HEK293 (cell line): ENCODE measurements around the gene CSMD2.

Experiments
- CTCF ChIA-PET: fragments of 350-600 bp; formaldehyde crosslinking; extraction: SDS; loops from one replicate; lab custom pipeline; 2021; ENCODE audit warnings: antibody characterized with exemption; lab: Yijun Ruan, JAX
- POLR2A ChIA-PET: fragments of 300-600 bp; formaldehyde crosslinking; extraction: SDS; loops from one replicate; lab custom pipeline; 2020; ENCODE audit warnings: antibody characterized with exemption, inconsistent platforms; lab: Yijun Ruan, JAX
- H3K27ac ChIP-seq: fragments of 200-500 bp; sonication (Bioruptor generic); 2 replicates; pipeline ENCODE4 v1.5.1; 2014; ENCODE audit warnings: low read depth, low read length, control low read depth, inconsistent platforms; ENCODE audit errors: extremely low read depth
- H3K36me3 ChIP-seq, 2 experiments: fragments of 200-500 bp in 1 of 2; sonication (Bioruptor generic) in 1 of 2; 1 replicate in 1 of 2; 2 replicates in 1 of 2; pipeline ENCODE4 v1.5.1; 2014 to 2017; ENCODE audit warnings: inconsistent platforms in 2 of 2, low read length in 2 of 2; ENCODE audit not compliant: control insufficient read depth in 2 of 2, insufficient read depth in 1 of 2
- H3K4me1 ChIP-seq: fragments of 200-500 bp; sonication (Bioruptor generic); 2 replicates; pipeline ENCODE4 v1.5.1; 2014; ENCODE audit warnings: mild to moderate bottlenecking, low read length, inconsistent platforms; ENCODE audit not compliant: control insufficient read depth, insufficient read depth
- H3K4me3 ChIP-seq: 2 replicates; pipeline ENCODE4 v1.5.1; 2011; ENCODE audit warnings: low read depth, mild to moderate bottlenecking, control low read depth, low read length, moderate library complexity
- H3K9me3 ChIP-seq: fragments of 200-500 bp; sonication (Bioruptor generic); 2 replicates; pipeline ENCODE4 v1.5.1; 2014; ENCODE audit warnings: low read depth, low read length, inconsistent platforms; ENCODE audit not compliant: control insufficient read depth, insufficient read depth
- AEBP2 ChIP-seq: fragments of 450-650 bp; formaldehyde crosslinking; IDR thresholded peaks from 2 replicates; pipeline ENCODE4 v1.5.1; 2016; ENCODE audit warnings: missing biosample characterization, missing genetic modification characterization, borderline replicate concordance
- EGR2 ChIP-seq: fragments of 450-650 bp; formaldehyde crosslinking; IDR thresholded peaks from 2 replicates; pipeline ENCODE4 v1.5.1; 2016; ENCODE audit warnings: low read depth, missing biosample characterization, missing genetic modification characterization
- ELK4 ChIP-seq: IDR thresholded peaks from 2 replicates; pipeline ENCODE4 v1.6.1; 2011; ENCODE audit warnings: mild to moderate bottlenecking, low read depth, low read length, borderline replicate concordance
- FEZF1 ChIP-seq: fragments of 450-650 bp; formaldehyde crosslinking; IDR thresholded peaks from 2 replicates; pipeline ENCODE4 v1.5.1; 2016; ENCODE audit warnings: missing biosample characterization, missing genetic modification characterization
- KLF16 ChIP-seq: fragments of 450-650 bp; formaldehyde crosslinking; IDR thresholded peaks from 2 replicates; pipeline ENCODE4 v1.5.1; 2017; ENCODE audit warnings: missing biosample characterization, missing genetic modification characterization
- KLF8 ChIP-seq: fragments of 450-650 bp; formaldehyde crosslinking; IDR thresholded peaks from 2 replicates; pipeline ENCODE4 v1.5.1; 2016; ENCODE audit warnings: missing biosample characterization, missing genetic modification characterization
- PATZ1 ChIP-seq: fragments of 450-650 bp; formaldehyde crosslinking; IDR thresholded peaks from 2 replicates; pipeline ENCODE4 v1.5.1; 2016; ENCODE audit warnings: missing biosample characterization, missing genetic modification characterization
- SALL2 ChIP-seq: fragments of 450-650 bp; formaldehyde crosslinking; IDR thresholded peaks from 2 replicates; pipeline ENCODE4 v1.5.0; 2017; ENCODE audit warnings: missing biosample characterization, mild to moderate bottlenecking, missing genetic modification characterization, borderline replicate concordance
- SP3 ChIP-seq: fragments of 450-650 bp; formaldehyde crosslinking; IDR thresholded peaks from 2 replicates; pipeline ENCODE4 v1.5.1; 2016; ENCODE audit warnings: missing biosample characterization, missing genetic modification characterization
- YY1 ChIP-seq: fragments of 450-650 bp; formaldehyde crosslinking; IDR thresholded peaks from 2 replicates; pipeline ENCODE4 v1.5.1; 2018; ENCODE audit warnings: missing biosample characterization, missing genetic modification characterization
- ZBTB11 ChIP-seq: fragments of 450-650 bp; formaldehyde crosslinking; conservative IDR thresholded peaks from 2 replicates; pipeline ENCODE4 v1.5.1; 2016; ENCODE audit warnings: low read depth, missing biosample characterization, missing genetic modification characterization
- ZNF16 ChIP-seq: fragments of 450-650 bp; formaldehyde crosslinking; IDR thresholded peaks from 2 replicates; pipeline ENCODE4 v1.5.1; 2016; ENCODE audit warnings: low read depth, missing biosample characterization, missing genetic modification characterization
- ZNF2 ChIP-seq: fragments of 450-650 bp; formaldehyde crosslinking; IDR thresholded peaks from 2 replicates; pipeline ENCODE4 v1.5.1; 2016; ENCODE audit warnings: missing biosample characterization, missing genetic modification characterization
- ZNF292 ChIP-seq: fragments of 450-650 bp; formaldehyde crosslinking; IDR thresholded peaks from 2 replicates; pipeline ENCODE4 v1.5.1; 2016; ENCODE audit warnings: low read depth, missing biosample characterization, missing genetic modification characterization, borderline replicate concordance
- ZNF350 ChIP-seq: fragments of 450-650 bp; formaldehyde crosslinking; IDR thresholded peaks from 2 replicates; pipeline ENCODE4 v1.5.0; 2017; ENCODE audit warnings: missing biosample characterization, mild to moderate bottlenecking, missing genetic modification characterization
- ZNF362 ChIP-seq: fragments of 450-650 bp; formaldehyde crosslinking; IDR thresholded peaks from 2 replicates; pipeline ENCODE4 v1.5.1; 2016; ENCODE audit warnings: missing biosample characterization, missing genetic modification characterization
- ZNF404 ChIP-seq: fragments of 450-650 bp; formaldehyde crosslinking; IDR thresholded peaks from 2 replicates; pipeline ENCODE4 v1.5.1; 2017; ENCODE audit warnings: missing biosample characterization, missing genetic modification characterization
- ZNF449 ChIP-seq: fragments of 450-650 bp; formaldehyde crosslinking; IDR thresholded peaks from 2 replicates; pipeline ENCODE4 v1.5.1; 2017; ENCODE audit warnings: missing biosample characterization, mild to moderate bottlenecking, missing genetic modification characterization, moderate library complexity
- ZNF521 ChIP-seq: fragments of 450-650 bp; formaldehyde crosslinking; IDR thresholded peaks from 2 replicates; pipeline ENCODE4 v1.5.1; 2017; ENCODE audit warnings: missing biosample characterization, mild to moderate bottlenecking, missing genetic modification characterization
- ZNF544 ChIP-seq: fragments of 450-650 bp; formaldehyde crosslinking; IDR thresholded peaks from 2 replicates; pipeline ENCODE4 v1.5.0; 2017; ENCODE audit warnings: missing biosample characterization, missing genetic modification characterization
- ZNF585B ChIP-seq: fragments of 450-650 bp; formaldehyde crosslinking; IDR thresholded peaks from 2 replicates; pipeline ENCODE4 v1.5.1; 2016; ENCODE audit warnings: missing biosample characterization, missing genetic modification characterization
- ZNF654 ChIP-seq: fragments of 450-650 bp; formaldehyde crosslinking; IDR thresholded peaks from 2 replicates; pipeline ENCODE4 v1.5.1; 2016; ENCODE audit warnings: low read depth, missing biosample characterization, missing genetic modification characterization
- ZNF791 ChIP-seq: fragments of 450-650 bp; formaldehyde crosslinking; IDR thresholded peaks from 2 replicates; pipeline ENCODE4 v1.5.1; 2016; ENCODE audit warnings: missing biosample characterization, missing genetic modification characterization
- ZNF837 ChIP-seq: fragments of 450-650 bp; formaldehyde crosslinking; IDR thresholded peaks from 2 replicates; pipeline ENCODE4 v1.5.1; 2016; ENCODE audit warnings: missing biosample characterization, missing genetic modification characterization
- ZSCAN23 ChIP-seq: fragments of 450-650 bp; formaldehyde crosslinking; IDR thresholded peaks from 2 replicates; pipeline ENCODE4 v1.5.1; 2016; ENCODE audit warnings: missing biosample characterization, missing genetic modification characterization

Gene CSMD2

GRCh38 chr1:34037109-34037508, 127.9 kb downstream of the CSMD2 start:
- ChIA-PET CTCF (interaction anchor here (0.5 to 2.6 kb wide), 3 partner anchors 23 to 103 kb away, joined by 3 to 10 read pairs (median 4); no protein-coding TSS in a partner anchor), POLR2A (no interaction called here)
- H3K27ac ChIP-seq = no peak overlapping the region
- H3K4me3 ChIP-seq = no peak overlapping the region
- TF ChIP-seq ZNF521 (tag by site-specific recombination) = no peak
- TF ChIP-seq YY1 (tag by site-specific recombination) = no peak
- no peak for TF ChIP-seq ZNF404 (tag by site-specific recombination)
- no peak for TF ChIP-seq ELK4
- TF ChIP-seq ZNF292 (tag by site-specific recombination) = no peak
- TF ChIP-seq ZNF837 (tag by site-specific recombination) = no peak
- TF ChIP-seq ZNF791 = no peak
- no peak for TF ChIP-seq ZNF449 (tag by site-specific recombination)
- no peak for TF ChIP-seq PATZ1 (tag by site-specific recombination)
- no peaks in the 10 kb centered on the region for H3K36me3 ChIP-seq
- no peaks in the 10 kb centered on the region for H3K4me1 ChIP-seq
- no peaks in the 10 kb centered on the region for H3K9me3 ChIP-seq

- Histone ChIP-seq H3K27ac (no peak overlapping the region), H3K4me3 (no peak overlapping the region), H3K4me1 (no peaks in the 10 kb centered on the region), H3K9me3 (no peaks in the 10 kb centered on the region), H3K36me3 (no peaks in the 10 kb centered on the region)
- TF ChIP-seq KLF8 (tag by site-specific recombination) (no peak), ZSCAN23 (no peak), AEBP2 (no peak), EGR2 (tag by site-specific recombination) (no peak), FEZF1 (tag by site-specific recombination) (no peak), ZBTB11 (tag by site-specific recombination) (no peak), KLF16 (tag by site-specific recombination) (no peak), ZNF350 (tag by site-specific recombination) (no peak), ZNF837 (tag by site-specific recombination) (no peak), ZNF16 (tag by site-specific recombination) (no peak), ZNF654 (no peak), ZNF585B (tag by site-specific recombination) (no peak), SP3 (tag by site-specific recombination) (no peak), ZNF2 (tag by site-specific recombination) (no peak), SALL2 (tag by site-specific recombination) (no peak), ZNF544 (tag by site-specific recombination) (no peak), ZNF362 (tag by site-specific recombination) (no peak)
- ChIA-PET POLR2A (no interaction called here), CTCF (interaction anchor here (1.2 kb wide), 1 partner anchor 20 kb away, joined by 3 read pairs; no protein-coding TSS in a partner anchor)
Observed at GRCh38 chr1:34034036-34034435, 131.0 kb downstream of the CSMD2 start.
